WERI-Rb-1 (cell line): ENCODE data around the gene UBE2B.
"Not testable (repeated sequence)": the region's sequence is repeated elsewhere in the genome, so short reads cannot be mapped to it uniquely, and the experiment has no call there.

Source experiments
- DNase-seq: peaks from one replicate; pipeline ENCODE4 v3.0.0-alpha.2; 2020
- H3K27ac ChIP-seq: fragments of 250-450 bp; sonication (Bioruptor Pico); 2 replicates; pipeline ENCODE4 v1.5.1; 2020; ENCODE audit warnings: mild to moderate bottlenecking, moderate library complexity
- H3K27me3 ChIP-seq: fragments of 250-450 bp; sonication (Bioruptor Pico); 2 replicates; pipeline ENCODE4 v1.5.1; 2021; ENCODE audit warnings: mild to moderate bottlenecking, low read depth, moderate library complexity; ENCODE audit not compliant: insufficient read depth, severe bottlenecking
- H3K36me3 ChIP-seq: fragments of 250-450 bp; sonication (Bioruptor Pico); 2 replicates; pipeline ENCODE4 v1.5.1; 2020; ENCODE audit warnings: mild to moderate bottlenecking, moderate library complexity
- H3K4me3 ChIP-seq: 2 replicates; pipeline ENCODE4 v1.5.1; 2011; ENCODE audit warnings: low read depth, mild to moderate bottlenecking, control low read depth, low read length
- H3K9me3 ChIP-seq: fragments of 250-450 bp; sonication (Bioruptor Pico); 2 replicates; pipeline ENCODE4 v1.5.1; 2021; ENCODE audit warnings: mild to moderate bottlenecking, moderate library complexity; ENCODE audit not compliant: severe bottlenecking
- CTCF ChIP-seq: IDR thresholded peaks from 2 replicates; pipeline ENCODE4 v1.5.1; 2011; ENCODE audit warnings: low read depth, mild to moderate bottlenecking, control low read depth, inconsistent platforms, low read length

UBE2B gene

DNA sequence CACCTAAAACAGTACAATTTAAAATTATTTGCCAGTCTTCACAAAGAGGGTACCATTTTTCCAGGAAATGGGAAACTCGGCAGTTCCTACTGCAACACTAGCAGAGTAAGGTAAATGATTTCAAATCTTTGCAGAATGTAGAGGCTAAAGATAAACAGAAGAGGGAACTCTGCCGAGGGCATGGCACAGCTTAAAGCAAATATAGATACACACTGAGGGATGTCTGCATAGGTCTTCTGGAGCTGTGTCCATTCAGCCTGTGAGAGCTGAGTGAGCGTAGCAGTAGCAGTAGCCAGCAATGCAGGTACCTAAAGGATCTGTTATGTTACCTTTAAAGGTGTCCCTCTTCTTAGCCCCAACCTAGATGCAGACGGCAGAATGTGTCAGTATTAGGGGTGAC lies 21.9 kb upstream of the UBE2B start:
- no peak overlapping the region for H3K4me3 ChIP-seq
- DNase-seq, result no peak
- no peak overlapping the region for H3K27ac ChIP-seq
- no peak for TF ChIP-seq CTCF
- no peaks in the 10 kb centered on the region for H3K27me3 ChIP-seq
- H3K9me3 ChIP-seq, result no peaks in the 10 kb centered on the region
- no peaks in the 10 kb centered on the region for H3K36me3 ChIP-seq

GRCh38 chr5:134355681-134356080 lies 15.7 kb upstream of the UBE2B start:
- Histone ChIP-seq H3K4me3 (no peak overlapping the region), H3K27me3 (no peaks in the 10 kb centered on the region), H3K27ac (peak overlapping the region; percentile 61), H3K9me3 (no peaks in the 10 kb centered on the region), H3K36me3 (no peaks in the 10 kb centered on the region)
- TF ChIP-seq CTCF, result no peak
- peak; percentile 53 for DNase-seq

DNA sequence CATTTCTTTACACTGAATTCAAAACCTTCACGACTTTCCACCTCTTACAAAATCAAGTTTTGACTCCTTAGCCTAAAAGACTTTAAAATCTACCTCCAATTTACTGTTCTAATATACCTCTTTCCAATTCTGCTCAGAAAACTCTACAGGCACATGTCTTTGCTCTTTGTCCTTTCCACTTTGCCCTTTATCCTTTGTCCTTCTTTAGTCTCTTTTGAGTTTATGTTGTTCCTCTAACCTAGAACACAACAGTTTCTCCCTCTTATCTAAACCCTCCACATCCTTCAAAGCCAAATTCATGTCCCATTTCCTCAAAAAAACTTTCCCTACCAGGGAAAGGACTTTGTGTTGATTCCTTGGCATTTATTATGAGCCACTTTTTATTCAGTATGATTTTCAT lies 5.8 kb upstream of the UBE2B start:
- H3K27me3 ChIP-seq, result no peaks in the 10 kb centered on the region
- DNase-seq, result no peak
- H3K27ac ChIP-seq, result no peak overlapping the region
- H3K36me3 ChIP-seq, result peaks cover 5% of the 10 kb centered on the region
- peaks cover 2% of the 10 kb centered on the region for H3K9me3 ChIP-seq
- TF ChIP-seq CTCF, result no peak
- H3K4me3 ChIP-seq, result no peak overlapping the region

- Histone ChIP-seq H3K27me3 (no peaks in the 10 kb centered on the region), H3K36me3 (peaks cover 28% of the 10 kb centered on the region), H3K9me3 (peaks cover 2% of the 10 kb centered on the region), H3K4me3 (peak overlapping the region; percentile 92), H3K27ac (peak overlapping the region; percentile 100)
- TF ChIP-seq CTCF, result no peak
- no peak for DNase-seq
These were observed 978 bp upstream of the UBE2B start for GRCh38 chr5:134370311-134370870.

DNA sequence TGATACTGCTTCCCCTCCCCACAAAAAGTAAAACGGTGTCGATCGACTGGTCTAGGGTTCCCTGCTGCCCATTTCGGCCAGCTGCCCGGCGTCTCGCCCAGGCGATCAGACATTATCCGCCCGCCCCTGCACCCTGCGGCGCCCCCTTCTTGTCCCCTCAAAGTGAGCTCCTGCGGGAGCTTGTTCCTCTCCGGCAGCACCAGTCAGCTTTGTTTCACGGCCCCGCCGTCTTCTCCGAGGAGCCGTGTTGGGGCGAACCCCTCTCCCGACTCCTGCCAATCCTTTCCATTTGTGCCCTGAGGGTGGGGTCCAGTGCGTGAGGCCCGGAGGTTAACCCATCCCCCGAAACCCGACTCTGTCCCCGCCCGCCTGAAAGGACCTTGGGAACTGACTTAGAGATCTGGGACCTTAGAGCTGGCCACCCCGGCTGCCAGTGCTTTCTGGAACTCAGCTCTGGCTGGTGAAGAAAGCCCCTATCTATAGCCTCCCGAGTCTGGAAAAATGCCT lies 518 bp downstream of the UBE2B start:
- Histone ChIP-seq H3K4me3 (peak overlapping the region; percentile 92), H3K27me3 (no peaks in the 10 kb centered on the region), H3K36me3 (peaks cover 38% of the 10 kb centered on the region), H3K27ac (peak overlapping the region; percentile 100), H3K9me3 (peaks cover 2% of the 10 kb centered on the region)
- 0 out of 2 replicates have a peak, but pooled peaks have one; percentile 7 for TF ChIP-seq CTCF
- peak; percentile 67 for DNase-seq

GRCh38 chr5:134373633-134374032 lies 2.3 kb downstream of the UBE2B start:
- DNase-seq, H3K27ac ChIP-seq, H3K9me3 ChIP-seq, H3K27me3 ChIP-seq, H3K4me3 ChIP-seq: not testable (repeated sequence)
- H3K36me3 ChIP-seq, result peaks cover 49% of the 10 kb centered on the region
